ENCODE measurements around the gene RASSF5.

GRCh38 chr1:206495493-206496046, 11.8 kb upstream of the RASSF5 start:
- TF ChIP-seq CTCF (optimal IDR thresholded peaks at IDR 0.05 in 1 of 3, IDR thresholded peaks at IDR 0.05 in 1 of 3, conservative IDR thresholded peaks at IDR 0.05 in 1 of 3; ENCODE audit: extremely low read depth in 1 of 3, insufficient read depth in 2 of 3, low read length in 3 of 3) (no peak), EZH2 (IDR thresholded peaks at IDR 0.05; ENCODE audit: low read length) (no peak)

All from keratinocyte (primary cell).